Kidney epithelial cell (primary cell): ENCODE data around the gene DPP6. TPM values are rescaled to one million over a fixed set of nuclear protein-coding genes. Genes with fewer than 3 reads are reported as not detected.

Source experiments
- DNase-seq: peaks from one replicate; pipeline ENCODE4 v3.0.0-alpha.2; 2010; ENCODE audit warnings: low read depth
- H3K27me3 ChIP-seq: 2 replicates; pipeline ENCODE4 v1.6.0; 2011; ENCODE audit warnings: low read length; ENCODE audit not compliant: control insufficient read depth, insufficient read depth
- H3K36me3 ChIP-seq: 2 replicates; pipeline ENCODE4 v1.5.1; 2011; ENCODE audit warnings: low read length; ENCODE audit not compliant: control insufficient read depth, insufficient read depth
- H3K4me3 ChIP-seq: 2 replicates; pipeline ENCODE4 v1.5.1; 2011; ENCODE audit warnings: low read depth, mild to moderate bottlenecking, control low read depth, low read length
- total RNA-seq: library from RNA; depleted of rRNA; stranded (reverse); fragments of >200 nt; gene quantifications from 2 replicates; pipeline ENCODE4 v1.2.3, GENCODE V29; 2015
- TF ChIP-seq, protein P1 (sequence below): IDR thresholded peaks from 2 replicates; pipeline ENCODE4 v1.5.1; 2011; ENCODE audit warnings: mild to moderate bottlenecking, moderate library complexity, low read length, control low read depth, inconsistent platforms; ENCODE audit not compliant: insufficient read depth, poor library complexity, severe bottlenecking

DPP6 gene
- total RNA-seq, 1 donor from 2014 or later = 0.84 TPM

- Histone ChIP-seq H3K27me3 (no peaks in the 10 kb centered on the region), H3K4me3 (no peak overlapping the region), H3K36me3 (no peaks in the 10 kb centered on the region)
- no peak for DNase-seq
- TF ChIP-seq, protein P1, sequence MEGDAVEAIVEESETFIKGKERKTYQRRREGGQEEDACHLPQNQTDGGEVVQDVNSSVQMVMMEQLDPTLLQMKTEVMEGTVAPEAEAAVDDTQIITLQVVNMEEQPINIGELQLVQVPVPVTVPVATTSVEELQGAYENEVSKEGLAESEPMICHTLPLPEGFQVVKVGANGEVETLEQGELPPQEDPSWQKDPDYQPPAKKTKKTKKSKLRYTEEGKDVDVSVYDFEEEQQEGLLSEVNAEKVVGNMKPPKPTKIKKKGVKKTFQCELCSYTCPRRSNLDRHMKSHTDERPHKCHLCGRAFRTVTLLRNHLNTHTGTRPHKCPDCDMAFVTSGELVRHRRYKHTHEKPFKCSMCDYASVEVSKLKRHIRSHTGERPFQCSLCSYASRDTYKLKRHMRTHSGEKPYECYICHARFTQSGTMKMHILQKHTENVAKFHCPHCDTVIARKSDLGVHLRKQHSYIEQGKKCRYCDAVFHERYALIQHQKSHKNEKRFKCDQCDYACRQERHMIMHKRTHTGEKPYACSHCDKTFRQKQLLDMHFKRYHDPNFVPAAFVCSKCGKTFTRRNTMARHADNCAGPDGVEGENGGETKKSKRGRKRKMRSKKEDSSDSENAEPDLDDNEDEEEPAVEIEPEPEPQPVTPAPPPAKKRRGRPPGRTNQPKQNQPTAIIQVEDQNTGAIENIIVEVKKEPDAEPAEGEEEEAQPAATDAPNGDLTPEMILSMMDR = no peak
These were observed 780.5 kb downstream of the DPP6 start for GRCh38 chr7:154832557-154833138.

GRCh38 chr7:154836021-154836448 lies 783.8 kb downstream of the DPP6 start:
- DNase-seq = no peak

GRCh38 chr7:154837087-154837486 lies 784.9 kb downstream of the DPP6 start:
- Histone ChIP-seq H3K4me3 (no peak overlapping the region), H3K27me3 (peaks cover 3% of the 10 kb centered on the region), H3K36me3 (no peaks in the 10 kb centered on the region)
- TF ChIP-seq, protein P1 = no peak
- DNase-seq = no peak

More at GRCh38 chr7:154836021-154836448, 783.8 kb downstream of the DPP6 start:
- TF ChIP-seq, protein P1 = no peak
- no peaks in the 10 kb centered on the region for H3K36me3 ChIP-seq
- no peaks in the 10 kb centered on the region for H3K27me3 ChIP-seq
- no peak overlapping the region for H3K4me3 ChIP-seq

DNA sequence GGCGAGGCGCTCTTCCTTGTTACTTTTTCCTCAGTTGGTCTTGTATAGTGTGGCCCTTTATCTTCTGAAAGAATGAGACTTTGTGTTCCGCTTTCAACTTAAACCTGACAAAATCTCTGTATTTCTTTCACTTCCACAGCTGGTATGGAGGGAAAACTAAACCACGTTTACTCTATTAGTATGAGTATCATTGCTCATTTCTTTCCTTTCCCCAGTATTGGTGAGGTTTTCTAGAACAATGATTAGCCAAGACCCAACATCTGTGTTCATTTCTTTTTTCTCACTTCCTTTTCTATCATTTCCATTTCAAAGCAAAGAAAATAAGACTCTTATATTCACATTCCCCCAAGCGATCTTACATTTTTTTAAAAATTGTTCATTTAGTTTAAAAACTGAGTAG lies 785.4 kb downstream of the DPP6 start:
- H3K36me3 ChIP-seq = no peaks in the 10 kb centered on the region
- H3K27me3 ChIP-seq = peaks cover 3% of the 10 kb centered on the region
- TF ChIP-seq, protein P1 = no peak
- DNase-seq = no peak
- no peak overlapping the region for H3K4me3 ChIP-seq

- no peak overlapping the region for H3K4me3 ChIP-seq
- DNase-seq = no peak
- H3K36me3 ChIP-seq = no peaks in the 10 kb centered on the region
- TF ChIP-seq, protein P1 = no peak
- H3K27me3 ChIP-seq = peaks cover 3% of the 10 kb centered on the region
These were observed 787.9 kb downstream of the DPP6 start for GRCh38 chr7:154840086-154840485.

GRCh38 chr7:154841731-154842331 lies 789.6 kb downstream of the DPP6 start:
- TF ChIP-seq, protein P1 = no peak
- no peak for DNase-seq
- Histone ChIP-seq H3K4me3 (no peak overlapping the region), H3K36me3 (no peaks in the 10 kb centered on the region), H3K27me3 (peaks cover 3% of the 10 kb centered on the region)
